Placental pericyte (primary cell): ENCODE measurements around the gene NUP43. TPM values are rescaled to one million over a fixed set of nuclear protein-coding genes. Genes with fewer than 3 reads are reported as not detected.

ENCODE experiments used
- total RNA-seq: library from RNA; depleted of rRNA; stranded (reverse); fragments of >200 nt; gene quantifications from 2 replicates; pipeline ENCODE4 v1.2.3, GENCODE V29; 2012

Gene NUP43
- total RNA-seq, result 16.4 and 53.0 TPM in 2 replicates

GRCh38 chr6:149746147-149746946, at the start of gene NUP43:
Gene NUP43, minus strand, starts transcription at chr6:149746529. Its CDS starts 34 bp downstream, at chr6:149746495.

GRCh38 chr6:149749594-149750135, 3.3 kb upstream of the NUP43 start, which contains the start of gene PCMT1:
Gene PCMT1, plus strand, starts transcription at chr6:149749741. Its CDS starts 161 bp downstream, at chr6:149749902.

GRCh38 chr6:149717588-149718458, 28.5 kb downstream of the NUP43 start, which contains the start of gene LATS1:
Gene LATS1, minus strand, starts transcription at chr6:149718101. Its CDS starts 15,975 bp downstream, at chr6:149702126.

Other genes starting within 250 kb of the NUP43 start
- gene PPIL4, start 200.5 kb downstream of the NUP43 start, total RNA-seq, result 31.2 and 33.7 TPM in 2 replicates
- 35.8 and 59.3 TPM in 2 replicates for gene GINM1, start 180.2 kb downstream of the NUP43 start, total RNA-seq
- gene KATNA1, start 97.8 kb downstream of the NUP43 start, total RNA-seq, result 25.6 and 26.3 TPM in 2 replicates
- gene LATS1, start 28.4 kb downstream of the NUP43 start, total RNA-seq, result 17.1 and 24.3 TPM in 2 replicates
- 108 and 145 TPM in 2 replicates for gene PCMT1, start 3.2 kb upstream of the NUP43 start, total RNA-seq
- 49.9 and 135 TPM in 2 replicates for gene LRP11, start 117.8 kb upstream of the NUP43 start, total RNA-seq
- gene RAET1E, start 151.6 kb upstream of the NUP43 start, total RNA-seq, result 1.1 TPM in 1 of 2 replicates, not detected in the other
- gene RAET1G, start 176.6 kb upstream of the NUP43 start, total RNA-seq, result 1.3 and 1.6 TPM in 2 replicates
- 9.2 and 11.5 TPM in 2 replicates for gene ULBP2, start 195.5 kb upstream of the NUP43 start, total RNA-seq
- gene ULBP1, start 217.4 kb upstream of the NUP43 start, total RNA-seq, result 0.66 and 0.86 TPM in 2 replicates